ENCODE results near the gene TNP2.

Gene TNP2

GRCh38 chr16:11258553-11259492 lies 10.3 kb downstream of the TNP2 start:
- DNase-seq (ENCODE audit: extremely low read depth in 1 of 2, low read depth in 1 of 2): no peak

- DNase-seq (ENCODE audit: extremely low read depth in 1 of 2, low read depth in 1 of 2): no peak
These were observed 11.8 kb downstream of the TNP2 start for GRCh38 chr16:11257131-11257938.

- no peak for DNase-seq (ENCODE audit: extremely low read depth in 1 of 2, low read depth in 1 of 2)
These were observed 12.4 kb downstream of the TNP2 start for GRCh38 chr16:11256661-11257130.

- peak; percentile 58 to 84 for DNase-seq (ENCODE audit: extremely low read depth in 1 of 2, low read depth in 1 of 2)
These were observed 13.1 kb downstream of the TNP2 start, which contains the start of gene SOCS1 for GRCh38 chr16:11255737-11256660. TSS of gene SOCS1 (minus strand) at chr16:11256204. CDS start at chr16:11255478, 726 bp downstream.

- no peak for DNase-seq (ENCODE audit: extremely low read depth in 1 of 2, low read depth in 1 of 2)
These were observed 14.0 kb downstream of the TNP2 start for GRCh38 chr16:11254913-11255736.

- no peak for DNase-seq (ENCODE audit: extremely low read depth in 1 of 2, low read depth in 1 of 2)
These were observed 14.9 kb downstream of the TNP2 start for GRCh38 chr16:11253995-11254912.

- no peak for DNase-seq (ENCODE audit: extremely low read depth in 1 of 2, low read depth in 1 of 2)
These were observed 15.8 kb downstream of the TNP2 start for GRCh38 chr16:11253009-11253994.

- no peak for DNase-seq (ENCODE audit: extremely low read depth in 1 of 2, low read depth in 1 of 2)
These were observed 16.6 kb downstream of the TNP2 start for GRCh38 chr16:11252482-11252931.

GRCh38 chr16:11251525-11252481 lies 17.3 kb downstream of the TNP2 start:
- DNase-seq (ENCODE audit: extremely low read depth in 1 of 2, low read depth in 1 of 2): peak; percentile 58 to 59

GRCh38 chr16:11250786-11251524 lies 18.2 kb downstream of the TNP2 start:
- no peak for DNase-seq (ENCODE audit: extremely low read depth in 1 of 2, low read depth in 1 of 2)

- no peak for DNase-seq (ENCODE audit: extremely low read depth in 1 of 2, low read depth in 1 of 2)
These were observed 18.9 kb downstream of the TNP2 start for GRCh38 chr16:11250091-11250785.

GRCh38 chr16:11249233-11250061 lies 19.7 kb downstream of the TNP2 start:
- DNase-seq (ENCODE audit: extremely low read depth in 1 of 2, low read depth in 1 of 2): no peak

GRCh38 chr16:11248133-11248532 lies 21.0 kb downstream of the TNP2 start:
- no peak for DNase-seq (ENCODE audit: extremely low read depth in 1 of 2, low read depth in 1 of 2)

GRCh38 chr16:11245988-11246387 lies 23.1 kb downstream of the TNP2 start:
- DNase-seq (ENCODE audit: extremely low read depth in 1 of 2, low read depth in 1 of 2): no peak
